GM21447 (cell line): ENCODE measurements around the gene KCNK6.
"Not testable (repeated sequence)": the region's sequence is repeated elsewhere in the genome, so short reads cannot be mapped to it uniquely, and the experiment has no call there.

Experiments used
- ATAC-seq: cut with Tn5 transposase; IDR thresholded peaks from one replicate; pipeline ENCODE4 v1.9.1; 2021; ENCODE audit not compliant: unreplicated experiment

KCNK6 gene

DNA sequence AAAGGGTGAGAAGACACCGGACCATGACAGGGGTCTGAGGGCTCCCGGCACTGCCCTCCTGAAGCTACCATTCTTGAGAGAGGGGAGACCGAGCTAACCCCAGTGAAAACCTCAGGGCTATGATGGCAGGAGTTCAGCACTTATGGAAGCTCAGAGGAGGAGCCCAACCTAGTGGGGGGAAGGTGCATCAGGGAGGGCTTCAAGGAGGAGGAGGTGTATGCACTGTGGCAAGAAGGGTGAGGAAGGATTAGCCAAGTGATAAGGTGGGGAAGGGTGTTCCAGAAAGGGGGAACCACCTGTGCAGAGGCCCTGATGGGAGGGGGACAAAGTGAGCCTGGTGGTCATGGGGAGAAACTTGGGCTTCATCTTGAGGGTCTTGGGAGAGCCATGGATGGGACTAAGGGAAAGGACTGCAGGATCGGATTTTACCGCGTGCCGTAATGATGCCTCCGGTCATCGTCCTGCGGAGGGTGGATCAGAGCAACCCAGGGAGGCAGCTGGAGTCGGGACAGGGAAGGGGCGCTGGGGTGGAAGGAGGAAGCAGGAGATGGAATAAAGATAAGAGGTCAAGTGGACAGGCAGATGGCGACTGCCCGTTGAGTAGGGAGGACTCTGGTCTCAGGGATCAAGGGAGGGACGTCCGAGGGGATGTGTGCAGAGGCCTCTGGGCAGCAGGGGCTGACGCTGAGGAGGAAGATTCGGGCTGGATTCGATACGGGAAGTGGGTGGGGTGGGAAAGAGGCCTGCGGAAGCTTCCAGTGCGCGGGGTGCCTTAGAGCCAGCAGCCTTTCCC, 41.4 kb downstream of the KCNK6 start:
- ATAC-seq = no peak

- peak; percentile 55 for ATAC-seq
These were observed 42.0 kb downstream of the KCNK6 start for GRCh38 chr19:38361633-38362075.

DNA sequence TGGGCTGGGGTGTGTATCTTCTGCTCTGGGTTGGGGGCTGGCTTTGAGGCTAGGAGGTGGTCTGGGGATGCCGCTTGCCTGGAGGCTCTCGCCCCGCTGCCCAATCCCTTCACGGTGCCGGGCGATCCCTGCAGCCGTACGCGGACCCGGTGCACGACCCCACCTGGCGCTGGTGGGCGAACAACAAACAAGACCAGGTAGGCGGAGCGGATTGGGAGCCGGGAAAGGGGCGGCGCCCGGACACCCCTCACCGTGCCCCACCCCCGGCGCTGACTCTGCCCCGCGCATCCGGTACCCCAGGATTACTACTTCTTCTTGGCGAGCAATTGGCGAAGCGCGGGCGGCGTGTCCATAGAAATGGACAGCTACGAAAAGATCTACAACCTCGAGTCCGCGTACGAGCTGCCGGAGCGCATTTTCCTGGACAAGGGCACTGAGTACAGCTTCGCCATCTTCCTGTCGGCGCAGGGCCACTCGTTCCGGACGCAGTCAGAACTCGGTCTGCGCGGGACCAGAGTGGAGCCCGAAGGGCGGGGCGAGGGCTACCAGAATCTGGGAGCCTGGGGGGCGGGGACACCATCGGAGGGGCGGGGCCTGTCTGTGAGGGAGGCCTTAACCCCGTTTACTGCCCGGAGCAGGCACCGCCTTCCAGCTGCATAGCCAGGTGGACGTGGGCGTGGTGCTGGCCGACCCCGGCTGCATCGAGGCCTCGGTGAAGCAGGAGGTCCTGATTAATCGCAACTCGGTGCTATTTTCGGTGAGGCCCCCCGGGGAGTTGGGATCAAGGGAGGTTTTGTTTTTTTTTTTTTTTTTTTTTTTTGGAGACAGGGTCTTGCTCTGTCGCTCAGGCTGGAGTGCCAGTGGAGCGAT, 42.7 kb downstream of the KCNK6 start:
- ATAC-seq = peak; percentile 46

DNA sequence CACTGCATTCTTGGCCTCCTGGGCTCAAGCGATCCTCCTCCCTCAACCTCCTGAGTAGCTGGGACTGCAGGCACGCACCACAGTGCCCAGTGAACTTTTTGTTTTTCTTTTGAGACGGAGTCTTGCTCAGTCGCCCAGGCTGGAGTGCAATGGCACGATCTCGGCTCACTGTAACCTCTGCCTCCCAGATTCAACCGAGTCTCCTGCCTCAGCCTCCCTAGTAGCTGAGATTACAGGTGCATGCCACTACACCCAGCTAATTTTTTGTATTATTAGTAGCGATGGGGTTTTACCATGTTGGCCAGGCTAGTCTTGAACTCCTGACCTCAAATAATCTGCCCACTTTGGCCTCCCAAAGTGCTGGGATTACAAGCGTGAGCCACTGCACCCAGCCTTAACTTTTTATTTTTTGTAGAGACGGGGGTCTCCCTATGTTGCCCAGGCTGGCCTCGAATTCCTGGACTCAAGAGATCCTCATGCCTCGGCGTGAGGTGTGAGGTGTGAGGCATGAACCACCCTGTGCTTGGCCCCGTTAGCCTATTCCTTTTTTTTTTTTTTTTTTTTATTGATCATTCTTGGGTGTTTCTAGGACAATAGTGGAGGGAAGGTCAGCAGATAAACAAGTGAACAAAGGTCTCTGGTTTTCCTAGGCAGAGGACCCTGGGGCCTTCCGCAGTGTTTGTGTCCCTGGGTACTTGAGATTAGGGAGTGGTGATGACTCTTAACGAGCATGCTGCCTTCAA, 43.5 kb downstream of the KCNK6 start:
- not testable (repeated sequence) for ATAC-seq

DNA sequence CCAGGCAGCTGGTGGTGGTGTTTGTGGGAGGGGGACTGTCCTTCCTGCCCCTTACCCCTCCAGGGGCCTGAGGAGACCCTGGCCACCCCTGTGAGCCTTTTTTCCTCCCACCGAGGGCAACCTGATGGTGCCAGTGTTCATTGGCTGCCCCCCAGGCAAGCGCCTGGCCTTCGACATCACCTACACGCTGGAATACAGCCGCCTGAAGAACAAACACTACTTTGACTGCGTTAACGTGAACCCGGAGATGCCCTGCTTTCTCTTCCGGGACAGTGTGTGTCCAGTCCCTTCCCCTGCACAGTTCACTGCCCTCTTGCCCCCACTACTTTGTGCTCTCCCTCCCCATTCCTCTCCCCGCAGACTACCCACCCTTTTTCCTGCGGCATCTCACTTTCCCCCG, 47.4 kb downstream of the KCNK6 start:
- no peak for ATAC-seq

GRCh38 chr19:38369584-38369983, 49.9 kb downstream of the KCNK6 start:
- no peak for ATAC-seq

GRCh38 chr19:38370299-38370698, 50.7 kb downstream of the KCNK6 start:
- ATAC-seq = no peak

DNA sequence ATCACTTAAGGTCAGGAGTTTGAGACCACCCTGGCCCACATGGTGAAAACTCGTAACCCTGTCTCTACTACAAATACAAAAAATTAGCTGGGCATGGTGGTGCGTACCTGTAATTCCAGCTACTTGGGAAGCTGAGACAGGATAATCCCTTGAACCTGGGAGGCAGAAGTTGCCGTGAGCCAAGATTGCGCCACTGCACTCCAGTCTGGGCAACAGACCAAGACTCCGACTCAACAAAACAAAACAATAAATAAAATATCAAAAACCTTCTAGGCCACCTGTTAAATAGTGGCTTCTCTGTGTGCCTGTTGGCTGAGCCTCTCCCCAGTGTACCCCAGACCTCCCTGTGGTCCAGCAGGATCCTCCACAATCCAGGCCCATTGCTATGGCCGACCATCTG, 51.4 kb downstream of the KCNK6 start:
- no peak for ATAC-seq

DNA sequence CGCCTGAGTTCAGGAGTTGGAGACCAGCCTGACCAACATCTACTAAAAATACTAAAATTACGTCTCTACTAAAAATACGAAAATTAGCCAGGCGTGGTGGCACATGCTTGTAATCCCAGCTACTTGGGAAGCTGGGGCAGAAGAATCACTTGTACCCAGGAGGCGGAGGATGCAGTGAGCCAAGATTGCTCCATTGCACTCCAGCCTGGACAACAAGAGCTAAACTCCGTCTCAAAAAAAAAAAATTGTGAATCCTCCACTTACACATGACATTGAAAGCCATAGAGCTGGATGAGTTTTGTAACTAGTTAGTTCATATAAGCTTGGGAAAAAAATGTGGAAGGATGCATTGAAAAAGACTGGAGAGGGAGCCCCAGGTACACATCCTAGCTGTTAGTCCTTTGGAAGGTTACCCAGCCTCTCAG, 54.3 kb downstream of the KCNK6 start:
- ATAC-seq = no peak

DNA sequence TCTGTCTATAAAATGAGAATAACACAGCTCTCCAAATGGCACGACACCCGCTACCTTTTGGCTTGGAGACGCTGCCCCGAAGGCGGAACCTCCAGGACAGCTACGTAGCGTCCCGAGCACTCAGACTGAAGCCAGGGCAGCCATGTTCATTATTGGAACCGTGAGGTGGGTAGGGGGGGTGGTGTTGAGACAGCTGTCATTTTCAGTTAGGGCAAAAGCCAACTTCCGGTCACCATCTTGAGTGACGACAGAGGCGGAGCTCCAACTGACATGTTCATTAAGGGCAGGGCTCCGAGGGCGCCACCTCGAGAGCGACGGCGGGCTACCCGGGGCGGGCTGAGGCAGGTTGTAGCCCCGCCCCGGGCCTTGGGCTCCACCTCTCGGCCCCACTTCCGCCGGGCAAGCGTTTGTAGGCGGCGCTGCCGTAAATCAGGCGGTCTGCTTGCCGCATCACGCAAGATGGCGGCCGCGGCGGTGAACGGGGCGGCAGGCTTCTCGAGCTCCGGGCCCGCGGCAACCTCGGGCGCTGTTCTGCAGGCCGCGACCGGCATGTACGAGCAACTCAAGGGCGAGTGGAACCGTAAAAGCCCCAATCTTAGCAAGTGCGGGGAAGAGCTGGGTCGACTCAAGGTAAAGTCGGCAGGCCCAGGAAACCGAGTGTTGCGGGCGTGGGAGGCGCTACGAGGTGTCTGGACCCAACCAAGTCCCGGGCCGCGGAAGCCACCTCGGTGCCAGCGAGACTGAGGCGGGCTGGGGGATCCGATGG, 54.9 kb downstream of the KCNK6 start, which contains the start of gene PSMD8:
Gene PSMD8, plus strand, starts transcription at position 240 of the 766 bp plus-strand sequence. Its CDS starts 31 bp downstream, at position 271.
- ATAC-seq = peak; percentile 95

GRCh38 chr19:38375098-38375493, 55.5 kb downstream of the KCNK6 start:
- peak; percentile 5 for ATAC-seq

- ATAC-seq = no peak
These were observed 56.1 kb downstream of the KCNK6 start for GRCh38 chr19:38375748-38376147.

DNA sequence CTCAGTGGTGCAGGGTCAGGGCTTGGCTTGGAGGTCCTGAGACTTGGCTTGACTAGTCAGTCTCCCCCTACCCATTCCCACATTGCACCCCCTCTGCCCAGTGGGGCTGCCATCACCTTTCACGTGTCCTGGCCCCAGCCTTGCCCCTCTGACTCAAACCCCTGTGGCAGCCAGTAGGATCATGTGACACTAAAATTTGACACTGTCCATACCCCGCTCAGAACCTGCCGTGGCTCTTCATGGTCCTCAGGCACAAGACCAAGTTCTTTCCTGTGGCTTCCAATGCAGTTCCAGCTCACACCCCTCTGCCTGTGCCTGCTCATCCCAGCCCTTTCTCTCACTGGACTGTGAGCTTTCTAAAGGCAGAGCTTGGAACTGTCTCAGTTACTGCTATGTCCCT, 56.9 kb downstream of the KCNK6 start:
- ATAC-seq = no peak

- no peak for ATAC-seq
These were observed 57.4 kb downstream of the KCNK6 start for GRCh38 chr19:38377052-38377451.

- no peak for ATAC-seq
These were observed 59.2 kb downstream of the KCNK6 start for GRCh38 chr19:38378866-38379265.

DNA sequence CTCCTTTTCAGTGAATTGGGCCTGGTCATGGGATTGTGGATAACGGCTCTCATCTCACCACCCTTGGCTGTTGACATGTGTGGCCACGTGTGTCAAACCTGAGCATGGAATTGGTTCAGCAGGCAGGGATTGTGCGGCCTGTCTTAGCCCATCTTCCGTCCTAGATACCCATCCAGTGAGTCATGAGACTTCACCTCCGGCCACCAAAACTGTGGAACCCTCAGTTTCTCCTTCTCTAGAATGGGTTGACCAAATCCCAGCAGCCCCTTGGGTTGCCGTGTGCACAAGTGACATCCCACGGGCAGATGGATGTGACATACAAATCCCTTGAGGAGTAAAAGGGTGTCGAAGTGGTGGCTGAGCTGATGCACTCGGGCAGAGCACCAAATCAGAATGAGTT, 61.5 kb downstream of the KCNK6 start:
- no peak for ATAC-seq
